Measurements from ENCODE around the gene CA6. TPM values are rescaled to one million over a fixed set of nuclear protein-coding genes. Genes with fewer than 3 reads are reported as not detected.
"Not testable (repeated sequence)": the region's sequence is repeated elsewhere in the genome, so short reads cannot be mapped to it uniquely, and the experiment has no call there.

The CA6 gene
- total RNA-seq, 1 donor from 2014 or later: not detected

DNA sequence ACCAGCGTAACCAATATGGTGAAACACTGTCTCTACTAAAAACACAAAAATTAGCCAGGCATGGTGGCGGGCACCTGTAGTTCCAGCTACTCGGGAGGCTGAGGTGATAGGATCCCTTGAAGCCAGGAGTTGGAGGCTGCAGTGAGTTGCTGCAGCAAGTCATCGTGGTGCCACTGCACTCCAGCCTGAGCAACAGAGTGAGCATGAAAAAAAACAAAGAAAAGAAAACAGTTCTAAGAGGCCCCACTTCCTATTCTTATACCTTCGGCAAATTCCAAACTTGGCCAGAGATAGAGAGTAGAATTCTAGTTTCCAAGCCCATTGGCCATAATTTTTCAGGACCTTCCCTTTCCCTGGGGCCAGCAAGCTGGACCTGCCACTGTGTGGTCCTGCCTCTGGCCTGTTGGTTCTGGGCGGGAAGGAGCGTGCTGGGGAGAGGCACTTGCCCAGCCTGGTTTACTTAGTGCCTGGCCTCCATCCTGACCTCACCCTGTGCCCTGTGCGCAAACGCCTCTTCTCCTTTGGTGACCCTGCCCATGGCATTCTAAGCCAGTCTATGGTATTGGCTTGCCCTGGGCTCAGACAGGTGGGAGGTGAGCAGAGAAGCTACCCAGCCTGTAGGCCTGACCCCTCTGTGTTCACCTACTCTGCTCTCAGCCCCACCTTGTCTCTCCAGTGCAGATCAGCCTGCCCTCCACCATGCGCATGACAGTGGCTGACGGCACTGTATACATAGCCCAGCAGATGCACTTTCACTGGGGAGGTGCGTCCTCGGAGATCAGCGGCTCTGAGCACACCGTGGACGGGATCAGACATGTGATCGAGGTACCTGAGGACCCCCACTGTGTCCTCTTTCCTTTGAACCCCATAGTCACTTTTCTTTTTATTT lies 11.0 kb downstream of the CA6 start:
- Histone ChIP-seq H3K36me3 (no peaks in the 10 kb centered on the region), H3K9me3 (replicated peaks) (peaks cover 5% of the 10 kb centered on the region), H3K4me3 (no peak overlapping the region), H3K4me1 (no peaks in the 10 kb centered on the region), H3K27me3 (ENCODE audit: low read depth) (peaks cover 6% of the 10 kb centered on the region), H3K27ac (replicated peaks) (no peak overlapping the region)
- no peak for DNase-seq
- no peak for TF ChIP-seq CTCF (IDR thresholded peaks at IDR 0.05; ENCODE audit: borderline replicate concordance)
- intact Hi-C loops (cut with micrococcal nuclease): no loop called here

DNA sequence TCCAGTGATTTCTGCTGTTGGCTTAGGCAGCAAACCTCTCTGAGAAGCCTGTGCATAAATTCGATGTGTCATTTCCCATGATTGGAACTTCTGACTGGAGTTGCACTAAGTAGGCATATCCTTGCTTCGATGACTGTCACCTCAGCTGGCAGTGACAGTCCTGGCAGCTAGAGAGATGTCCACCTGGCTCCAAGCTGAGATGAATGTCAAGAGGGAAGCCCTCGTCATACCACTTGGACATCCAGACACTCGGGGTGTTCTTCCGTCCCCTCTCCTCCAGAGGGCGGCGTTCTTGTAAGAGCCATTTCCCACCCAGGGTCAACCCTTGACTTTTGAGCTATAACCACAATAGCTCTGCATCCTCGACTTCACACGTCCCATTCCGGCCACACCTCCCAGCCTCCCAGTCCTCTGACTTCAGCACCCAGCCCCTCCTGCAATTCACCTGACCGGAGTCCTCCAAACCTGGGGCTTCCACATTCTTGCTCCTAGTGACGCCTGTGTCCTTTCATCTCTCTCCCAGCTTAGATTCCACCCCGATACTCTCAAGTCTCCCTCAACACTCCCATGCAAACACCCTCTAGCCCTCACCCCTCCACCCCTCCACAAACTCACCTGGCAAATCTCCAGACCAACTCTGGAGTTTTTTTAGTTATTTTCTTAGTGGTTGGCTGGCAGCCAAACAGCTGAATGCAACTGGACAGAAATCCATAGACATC lies 17.3 kb downstream of the CA6 start:
- intact Hi-C loops (cut with micrococcal nuclease): no loop called here
- DNase-seq: peak; percentile 20

GRCh38 chr1:8963963-8964362 lies 18.3 kb downstream of the CA6 start:
- intact Hi-C loops (cut with micrococcal nuclease): no loop called here
- Histone ChIP-seq H3K36me3 (no peaks in the 10 kb centered on the region), H3K9me3 (replicated peaks) (peaks cover 5% of the 10 kb centered on the region), H3K27ac (replicated peaks) (no peak overlapping the region), H3K27me3 (ENCODE audit: low read depth) (peaks cover 1% of the 10 kb centered on the region), H3K4me1 (no peaks in the 10 kb centered on the region), H3K4me3 (no peak overlapping the region)
- DNase-seq: no peak
- TF ChIP-seq CTCF (IDR thresholded peaks at IDR 0.05; ENCODE audit: borderline replicate concordance): no peak

More for the DNA sequence above, 17.3 kb downstream of the CA6 start:
- peaks cover 6% of the 10 kb centered on the region for H3K27me3 ChIP-seq (ENCODE audit: low read depth)
- TF ChIP-seq CTCF (IDR thresholded peaks at IDR 0.05; ENCODE audit: borderline replicate concordance): peak; percentile 49
- no peaks in the 10 kb centered on the region for H3K4me1 ChIP-seq
- H3K9me3 ChIP-seq (replicated peaks): peaks cover 5% of the 10 kb centered on the region
- H3K4me3 ChIP-seq: no peak overlapping the region
- H3K36me3 ChIP-seq: no peaks in the 10 kb centered on the region
- H3K27ac ChIP-seq (replicated peaks): no peak overlapping the region

- no peaks in the 10 kb centered on the region for H3K36me3 ChIP-seq
- intact Hi-C loops (cut with micrococcal nuclease): no loop called here
- no peaks in the 10 kb centered on the region for H3K4me1 ChIP-seq
- no peak overlapping the region for H3K4me3 ChIP-seq
- H3K27me3 ChIP-seq (ENCODE audit: low read depth): no peaks in the 10 kb centered on the region
- peaks cover 9% of the 10 kb centered on the region for H3K9me3 ChIP-seq (replicated peaks)
- no peak overlapping the region for H3K27ac ChIP-seq (replicated peaks)
- no peak for DNase-seq
- TF ChIP-seq CTCF (IDR thresholded peaks at IDR 0.05; ENCODE audit: borderline replicate concordance): no peak
Measured at GRCh38 chr1:8965121-8965820, 19.6 kb downstream of the CA6 start.

- H3K4me3 ChIP-seq: no peak overlapping the region
- intact Hi-C loops (cut with micrococcal nuclease): no loop called here
- no peak overlapping the region for H3K27ac ChIP-seq (replicated peaks)
- no peak for TF ChIP-seq CTCF (IDR thresholded peaks at IDR 0.05; ENCODE audit: borderline replicate concordance)
- no peaks in the 10 kb centered on the region for H3K4me1 ChIP-seq
- H3K9me3 ChIP-seq (replicated peaks): peaks cover 4% of the 10 kb centered on the region
- H3K36me3 ChIP-seq: no peaks in the 10 kb centered on the region
- H3K27me3 ChIP-seq (ENCODE audit: low read depth): no peaks in the 10 kb centered on the region
- DNase-seq: no peak
Measured at GRCh38 chr1:8966606-8967005, 20.9 kb downstream of the CA6 start.

DNA sequence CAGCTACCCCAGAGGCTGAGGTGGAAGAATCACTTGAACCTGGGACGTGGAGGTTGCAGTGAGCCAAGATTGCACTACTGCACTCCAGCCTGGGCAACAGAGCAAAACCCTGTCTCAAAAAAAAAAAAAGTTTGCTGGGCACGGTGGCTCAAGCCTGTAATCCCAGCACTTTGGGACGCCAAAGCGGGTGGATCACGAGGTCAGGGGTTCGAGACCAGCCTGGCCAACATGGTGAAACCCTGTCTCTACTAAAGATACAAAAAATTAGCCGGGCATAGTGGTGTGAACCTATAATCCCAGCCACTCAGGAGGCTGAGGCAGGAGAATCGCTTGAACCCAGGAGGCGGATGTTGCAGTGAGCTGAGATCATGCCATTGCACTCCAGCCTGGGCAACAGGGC lies 23.2 kb downstream of the CA6 start:
- DNase-seq; H3K4me1 ChIP-seq; intact Hi-C loops (cut with micrococcal nuclease); H3K9me3 ChIP-seq (replicated peaks); H3K27ac ChIP-seq (replicated peaks); H3K27me3 ChIP-seq (ENCODE audit: low read depth); H3K4me3 ChIP-seq; H3K36me3 ChIP-seq: not testable (repeated sequence)

All from left ventricle myocardium inferior (tissue), 1 donor.